Left lung (tissue), 10 donors: ENCODE data around the gene CDC42EP4. TPM values are rescaled to one million over a fixed set of nuclear protein-coding genes. Genes with fewer than 3 reads are reported as not detected.
A peak's percentile ranks its signal among the peaks of the same experiment; 100 is the strongest.
"Not testable (repeated sequence)": the region's sequence is repeated elsewhere in the genome, so short reads cannot be mapped to it uniquely, and the experiment has no call there.

ENCODE experiments used
- ATAC-seq: fragments of 200-7000 bp; cut with Tn5 transposase; one replicate; pipeline ENCODE4 v1.9.1; 2020; ENCODE audit warnings: moderate library complexity
- DNase-seq, 4 donors: peaks; one replicate each; pipeline ENCODE4 v3.0.0-alpha.2; 2013 to 2020
- H3K27ac ChIP-seq, 2 donors: fragments of 200-600 bp; sonication (generic) in 1 of 2; one replicate each; pipeline versions ENCODE4 v1.5.0 to v1.8.0; 2020 to 2021
- H3K27me3 ChIP-seq, 2 donors: fragments of 200-600 bp; sonication (generic) in 1 of 2; one replicate each; pipeline versions ENCODE4 v1.5.0 to v1.8.0; 2020 to 2021
- H3K36me3 ChIP-seq, 2 donors: fragments of 200-600 bp; sonication (generic) in 1 of 2; one replicate each; pipeline versions ENCODE4 v1.5.0 to v1.8.0; 2020 to 2021
- H3K4me1 ChIP-seq, 2 donors: fragments of 200-600 bp; one replicate each; pipeline ENCODE4 v1.8.0; 2021
- H3K4me3 ChIP-seq, 2 donors: fragments of 200-600 bp; sonication (generic) in 1 of 2; one replicate each; pipeline versions ENCODE4 v1.5.0 to v1.8.0; 2020 to 2021; ENCODE audit warnings: mild to moderate bottlenecking in 1 of 2
- H3K9me3 ChIP-seq, 2 donors: fragments of 200-600 bp; sonication (generic) in 1 of 2; one replicate each; pipeline versions ENCODE4 v1.5.0 to v1.8.0; 2020 to 2021
- CTCF ChIP-seq, 2 donors: fragments of 200-600 bp; sonication (generic) in 1 of 2; IDR thresholded peaks; one replicate each; pipeline versions ENCODE4 v1.5.0 to v1.8.0; 2021; ENCODE audit warnings: antibody characterized with exemption in 2 of 2
- intact Hi-C, 2 donors: fragments of 100-400 bp; cut with DNase I; formaldehyde crosslinking; loops; one replicate each; pipeline versions ENCODE4 v1.11.2 to v1.14.2; 2022
- polyA plus RNA-seq, 6 donors: library from polyadenylated mRNA; unstranded; fragments of 120-200 nt; gene quantifications; one replicate each; pipeline ENCODE4 v1.2.1, GENCODE V29; 2013; ENCODE audit not compliant: insufficient read length in 6 of 6
- total RNA-seq, 2 donors: library from RNA; stranded (reverse); fragmentation: NEBNext Ultra II Directional; extraction: Animal tissue kit (Norgen Biotek cat#: 25700); gene quantifications; one replicate each; pipeline ENCODE4 v1.2.1, GENCODE V29; 2021
- donor health status: DM: no; HTN: yes; CAD: no.
- donor health status: DM: no; HTN: no; CAD: no.

Gene CDC42EP4
- total and polyA plus RNA-seq, 8 donors: 30.2 to 86.3 (median 67.1) TPM

- H3K36me3 ChIP-seq: no peaks in the 10 kb centered on the region
- TF ChIP-seq CTCF (IDR thresholded peaks at IDR 0.05): no peak
- H3K4me3 ChIP-seq: no peak overlapping the region
- ATAC-seq (no peak), DNase-seq (no peak)
- intact Hi-C loops: no loop called here
- no peaks in the 10 kb centered on the region for H3K27me3 ChIP-seq
- H3K9me3 ChIP-seq: no peaks in the 10 kb centered on the region
- H3K27ac ChIP-seq: no peak overlapping the region
- H3K4me1 ChIP-seq: peaks cover 5 to 26% of the 10 kb centered on the region in 2 donors
These were observed 25.5 kb upstream of the CDC42EP4 start for GRCh38 chr17:73337330-73337710.

GRCh38 chr17:73336408-73337329 is 24.9 kb upstream of the CDC42EP4 start:
- peak in 1 of 4 donors; percentile 50 for DNase-seq
- intact Hi-C loops: no loop called here
- no peak for TF ChIP-seq CTCF (IDR thresholded peaks at IDR 0.05)
- Histone ChIP-seq H3K36me3 (no peaks in the 10 kb centered on the region), H3K9me3 (no peaks in the 10 kb centered on the region), H3K4me3 (no peak overlapping the region), H3K27ac (no peak overlapping the region), H3K27me3 (no peaks in the 10 kb centered on the region), H3K4me1 (peaks cover 2 to 22% of the 10 kb centered on the region in 2 donors)
- ATAC-seq: no peak

- DNase-seq: peak in 1 of 4 donors; percentile 39
- Histone ChIP-seq H3K9me3 (no peaks in the 10 kb centered on the region), H3K27ac (no peak overlapping the region), H3K27me3 (no peaks in the 10 kb centered on the region), H3K36me3 (no peaks in the 10 kb centered on the region), H3K4me1 (peaks cover 2 to 17% of the 10 kb centered on the region in 2 donors), H3K4me3 (no peak overlapping the region)
- TF ChIP-seq CTCF (IDR thresholded peaks at IDR 0.05): no peak
- intact Hi-C loops: no loop called here
- ATAC-seq: no peak
These were observed 24.0 kb upstream of the CDC42EP4 start for GRCh38 chr17:73335591-73336407.

- intact Hi-C loops: no loop called here
- no peak for ATAC-seq
- Histone ChIP-seq H3K4me3 (no peak overlapping the region), H3K4me1 (peaks cover 2 to 11% of the 10 kb centered on the region in 2 donors), H3K27ac (no peak overlapping the region), H3K9me3 (no peaks in the 10 kb centered on the region), H3K27me3 (no peaks in the 10 kb centered on the region), H3K36me3 (no peaks in the 10 kb centered on the region)
- TF ChIP-seq CTCF (IDR thresholded peaks at IDR 0.05): no peak
- no peak for DNase-seq
These were observed 23.1 kb upstream of the CDC42EP4 start for GRCh38 chr17:73334771-73335513.

DNA sequence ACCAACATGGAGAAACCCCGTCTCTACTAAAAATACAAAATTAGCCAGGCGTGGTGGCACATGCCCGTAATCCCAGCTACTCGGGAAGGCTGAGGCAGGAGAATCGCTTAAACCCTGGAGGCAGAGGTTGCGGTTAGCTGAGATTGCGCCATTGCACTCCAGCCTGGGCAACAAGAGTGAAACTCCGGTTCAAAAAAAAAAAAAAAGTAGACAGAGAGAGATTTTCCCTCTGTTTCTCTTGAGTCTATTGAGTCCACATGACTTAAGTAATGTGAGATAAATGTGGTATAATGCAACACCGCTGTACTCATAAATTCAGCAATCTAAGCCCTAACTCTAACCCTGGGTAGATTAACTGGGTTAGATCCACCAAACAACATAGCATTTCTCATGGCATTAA is 21.6 kb upstream of the CDC42EP4 start:
- DNase-seq: peak in 2 of 4 donors; percentile 50 to 72
- H3K9me3 ChIP-seq, H3K4me1 ChIP-seq, intact Hi-C loops, H3K36me3 ChIP-seq, H3K27me3 ChIP-seq, H3K4me3 ChIP-seq: not testable (repeated sequence)
- ATAC-seq: peak; percentile 72
- peak overlapping the region; percentile 33 to 45 for H3K27ac ChIP-seq
